Neural crest cell (in vitro differentiated cells): ENCODE measurements around the gene SNX4. TPM values are rescaled to one million over a fixed set of nuclear protein-coding genes. Genes with fewer than 3 reads are reported as not detected.

ENCODE experiments used
- DNase-seq: peaks from one replicate; pipeline ENCODE4 v3.0.0; 2021; ENCODE audit warnings: low read depth, mixed read lengths, low spot score
- H3K27ac Mint-ChIP-seq: one replicate; pipeline ENCODE4 v1.8.0; 2021; ENCODE audit warnings: mild to moderate bottlenecking, mixed read lengths; ENCODE audit not compliant: unreplicated experiment
- H3K27me3 Mint-ChIP-seq: 2 replicates; pipeline ENCODE4 v1.8.0; 2021; ENCODE audit warnings: low read depth, mild to moderate bottlenecking, mixed read lengths
- H3K36me3 Mint-ChIP-seq: 2 replicates; pipeline ENCODE4 v1.8.0; 2021; ENCODE audit warnings: low read depth, mild to moderate bottlenecking, mixed read lengths
- H3K4me1 Mint-ChIP-seq: 2 replicates; pipeline ENCODE4 v1.8.0; 2021; ENCODE audit warnings: mixed read lengths
- H3K4me3 Mint-ChIP-seq: one replicate; pipeline ENCODE4 v1.8.0; 2021; ENCODE audit warnings: mild to moderate bottlenecking, mixed read lengths
- H3K9me3 Mint-ChIP-seq: 2 replicates; pipeline ENCODE4 v1.8.0; 2021; ENCODE audit warnings: mixed read lengths
- total RNA-seq: library from RNA; stranded (reverse); gene quantifications from 2 replicates; pipeline ENCODE4 v1.2.1, GENCODE V29; 2021
- TF ChIP-seq, protein P1 (sequence below): fragments of 200-600 bp; sonication (generic); conservative IDR thresholded peaks from 2 replicates; pipeline ENCODE4 v1.5.0; 2021; ENCODE audit warnings: antibody characterized with exemption, mild to moderate bottlenecking

SNX4 gene
- total RNA-seq, 1 donor from 2014 or later, result 40.3 TPM

GRCh38 chr3:125461896-125462295, 58.1 kb downstream of the SNX4 start:
- no peaks in the 10 kb centered on the region for H3K27me3 Mint-ChIP-seq

DNA sequence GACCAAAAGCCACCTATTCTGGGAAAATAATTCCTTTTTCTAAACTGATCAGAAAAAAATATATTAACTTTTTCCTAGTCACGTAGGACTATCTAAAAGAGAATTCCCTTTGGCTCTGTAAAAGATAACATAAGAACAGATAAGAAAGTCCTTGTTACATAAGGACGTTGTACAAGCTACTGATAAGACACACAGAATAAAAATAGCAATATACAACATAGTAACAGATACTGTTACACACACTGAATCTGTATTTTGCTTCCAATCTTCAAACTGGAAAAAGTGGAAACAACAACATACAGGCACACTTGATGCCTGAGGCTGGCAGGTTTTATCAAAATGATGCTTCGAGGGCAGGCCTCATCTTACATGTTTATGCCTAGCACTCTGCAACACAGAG, 59.8 kb downstream of the SNX4 start:
- Mint-ChIP-seq H3K4me3 (no peak overlapping the region), H3K27ac (no peak overlapping the region), H3K4me1 (no peaks in the 10 kb centered on the region), H3K27me3 (no peaks in the 10 kb centered on the region), H3K36me3 (peaks cover 11% of the 10 kb centered on the region), H3K9me3 (no peaks in the 10 kb centered on the region)
- TF ChIP-seq, protein P1, sequence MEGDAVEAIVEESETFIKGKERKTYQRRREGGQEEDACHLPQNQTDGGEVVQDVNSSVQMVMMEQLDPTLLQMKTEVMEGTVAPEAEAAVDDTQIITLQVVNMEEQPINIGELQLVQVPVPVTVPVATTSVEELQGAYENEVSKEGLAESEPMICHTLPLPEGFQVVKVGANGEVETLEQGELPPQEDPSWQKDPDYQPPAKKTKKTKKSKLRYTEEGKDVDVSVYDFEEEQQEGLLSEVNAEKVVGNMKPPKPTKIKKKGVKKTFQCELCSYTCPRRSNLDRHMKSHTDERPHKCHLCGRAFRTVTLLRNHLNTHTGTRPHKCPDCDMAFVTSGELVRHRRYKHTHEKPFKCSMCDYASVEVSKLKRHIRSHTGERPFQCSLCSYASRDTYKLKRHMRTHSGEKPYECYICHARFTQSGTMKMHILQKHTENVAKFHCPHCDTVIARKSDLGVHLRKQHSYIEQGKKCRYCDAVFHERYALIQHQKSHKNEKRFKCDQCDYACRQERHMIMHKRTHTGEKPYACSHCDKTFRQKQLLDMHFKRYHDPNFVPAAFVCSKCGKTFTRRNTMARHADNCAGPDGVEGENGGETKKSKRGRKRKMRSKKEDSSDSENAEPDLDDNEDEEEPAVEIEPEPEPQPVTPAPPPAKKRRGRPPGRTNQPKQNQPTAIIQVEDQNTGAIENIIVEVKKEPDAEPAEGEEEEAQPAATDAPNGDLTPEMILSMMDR, result no peak
- DNase-seq, result no peak

More at GRCh38 chr3:125461896-125462295, 58.1 kb downstream of the SNX4 start:
- Mint-ChIP-seq H3K36me3 (peaks cover 12% of the 10 kb centered on the region), H3K27ac (no peak overlapping the region), H3K9me3 (no peaks in the 10 kb centered on the region), H3K4me1 (no peaks in the 10 kb centered on the region), H3K4me3 (no peak overlapping the region)
- TF ChIP-seq, protein P1, result no peak
- no peak for DNase-seq

DNA sequence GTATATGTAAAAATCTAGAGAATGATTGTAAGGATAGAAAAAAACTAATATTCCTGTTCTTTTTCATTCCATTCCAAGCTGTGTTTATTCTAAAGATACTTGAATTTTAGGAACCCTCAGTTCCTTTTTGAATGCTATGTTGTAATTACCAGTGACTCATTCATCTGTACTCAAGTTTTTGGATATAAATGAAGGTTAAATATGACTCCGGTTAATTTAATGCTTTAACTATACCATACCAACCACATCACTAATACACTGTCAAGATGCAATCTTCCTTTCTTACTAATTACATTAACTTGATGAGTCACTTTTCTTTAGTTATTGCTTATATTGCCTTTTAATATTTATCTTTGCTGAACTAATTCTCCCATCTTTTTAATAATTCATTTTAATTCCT, 76.1 kb downstream of the SNX4 start:
- H3K9me3 Mint-ChIP-seq, result no peaks in the 10 kb centered on the region
- H3K4me3 Mint-ChIP-seq, result no peak overlapping the region
- H3K27ac Mint-ChIP-seq, result no peak overlapping the region
- H3K36me3 Mint-ChIP-seq, result peaks cover 7% of the 10 kb centered on the region
- no peaks in the 10 kb centered on the region for H3K4me1 Mint-ChIP-seq
- TF ChIP-seq, protein P1, result no peak
- no peak for DNase-seq
- H3K27me3 Mint-ChIP-seq, result no peaks in the 10 kb centered on the region

DNA sequence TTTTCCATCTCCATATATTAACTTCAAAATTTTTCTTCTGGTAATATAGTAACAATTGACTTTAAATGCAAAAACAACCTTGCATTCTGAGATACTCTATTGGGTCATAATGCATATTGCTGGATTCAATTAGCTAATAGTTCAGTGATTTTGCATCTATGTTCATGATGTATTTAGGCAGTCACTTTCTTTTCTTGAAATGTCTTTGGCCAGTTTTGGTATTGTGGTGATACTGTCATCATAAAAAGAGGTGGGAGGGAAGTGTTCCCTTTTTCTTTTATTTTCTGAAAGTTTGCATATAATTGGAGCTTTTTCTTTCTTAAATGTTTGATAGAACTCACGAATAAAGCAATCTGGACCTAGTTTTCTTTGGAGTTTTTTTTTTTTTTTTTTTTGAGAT, 77.5 kb downstream of the SNX4 start:
- TF ChIP-seq, protein P1, result no peak
- peaks cover 7% of the 10 kb centered on the region for H3K36me3 Mint-ChIP-seq
- no peaks in the 10 kb centered on the region for H3K9me3 Mint-ChIP-seq
- H3K27me3 Mint-ChIP-seq, result no peaks in the 10 kb centered on the region
- H3K4me1 Mint-ChIP-seq, result no peaks in the 10 kb centered on the region
- DNase-seq, result no peak
- no peak overlapping the region for H3K27ac Mint-ChIP-seq
- H3K4me3 Mint-ChIP-seq, result no peak overlapping the region

GRCh38 chr3:125440970-125441369, 79.0 kb downstream of the SNX4 start:
- H3K4me3 Mint-ChIP-seq, result no peak overlapping the region

More at GRCh38 chr3:125440970-125441369, 79.0 kb downstream of the SNX4 start:
- no peaks in the 10 kb centered on the region for H3K9me3 Mint-ChIP-seq
- TF ChIP-seq, protein P1, result no peak
- no peaks in the 10 kb centered on the region for H3K27me3 Mint-ChIP-seq
- no peak for DNase-seq
- no peaks in the 10 kb centered on the region for H3K4me1 Mint-ChIP-seq
- no peak overlapping the region for H3K27ac Mint-ChIP-seq
- H3K36me3 Mint-ChIP-seq, result peaks cover 3% of the 10 kb centered on the region
